NT2/D1 (cell line): ENCODE data around the gene KIAA1614.

Experiments used
- DNase-seq: peaks from one replicate; pipeline ENCODE4 v3.0.0-alpha.2; 2011; ENCODE audit warnings: low read depth, low spot score
- H3K27me3 ChIP-seq: 2 replicates; pipeline ENCODE4 v1.6.0; 2011; ENCODE audit warnings: mild to moderate bottlenecking; ENCODE audit not compliant: insufficient read length, insufficient read depth
- H3K36me3 ChIP-seq: 2 replicates; pipeline ENCODE4 v1.6.1; 2011; ENCODE audit warnings: mild to moderate bottlenecking, low read length, mixed read lengths; ENCODE audit not compliant: insufficient read depth, insufficient read length
- H3K4me1 ChIP-seq: 2 replicates; pipeline ENCODE4 v1.5.1; 2011; ENCODE audit not compliant: insufficient read depth, insufficient read length
- H3K4me3 ChIP-seq: 2 replicates; pipeline ENCODE4 v1.5.1; 2011; ENCODE audit warnings: low read depth; ENCODE audit not compliant: insufficient read length
- H3K9ac ChIP-seq: 2 replicates; pipeline ENCODE4 v1.6.0; 2011; ENCODE audit warnings: low read depth; ENCODE audit not compliant: insufficient read length
- H3K9me3 ChIP-seq: 2 replicates; pipeline ENCODE4 v1.5.1; 2011; ENCODE audit warnings: mild to moderate bottlenecking, low read length; ENCODE audit not compliant: insufficient read depth
- SUZ12 ChIP-seq: IDR thresholded peaks from 2 replicates; pipeline ENCODE4 v1.6.1; 2011; ENCODE audit not compliant: insufficient read length, insufficient read depth; ENCODE audit errors: extremely low read depth
- YY1 ChIP-seq: IDR thresholded peaks from 2 replicates; pipeline ENCODE4 v1.6.1; 2011; ENCODE audit not compliant: insufficient read length, insufficient read depth
- ZNF274 ChIP-seq: IDR thresholded peaks from 2 replicates; pipeline ENCODE4 v1.6.1; 2011; ENCODE audit warnings: mild to moderate bottlenecking, low read depth, low read length

KIAA1614 gene

GRCh38 chr1:180976732-180977357 lies 64.1 kb downstream of the KIAA1614 start:
- no peak for DNase-seq
- H3K4me1 ChIP-seq: no peaks in the 10 kb centered on the region
- no peak overlapping the region for H3K9ac ChIP-seq
- H3K4me3 ChIP-seq: no peak overlapping the region
- H3K9me3 ChIP-seq: no peaks in the 10 kb centered on the region
- no peaks in the 10 kb centered on the region for H3K27me3 ChIP-seq
- TF ChIP-seq YY1 (no peak), SUZ12 (no peak), ZNF274 (no peak)
- H3K36me3 ChIP-seq: peaks cover 69% of the 10 kb centered on the region

DNA sequence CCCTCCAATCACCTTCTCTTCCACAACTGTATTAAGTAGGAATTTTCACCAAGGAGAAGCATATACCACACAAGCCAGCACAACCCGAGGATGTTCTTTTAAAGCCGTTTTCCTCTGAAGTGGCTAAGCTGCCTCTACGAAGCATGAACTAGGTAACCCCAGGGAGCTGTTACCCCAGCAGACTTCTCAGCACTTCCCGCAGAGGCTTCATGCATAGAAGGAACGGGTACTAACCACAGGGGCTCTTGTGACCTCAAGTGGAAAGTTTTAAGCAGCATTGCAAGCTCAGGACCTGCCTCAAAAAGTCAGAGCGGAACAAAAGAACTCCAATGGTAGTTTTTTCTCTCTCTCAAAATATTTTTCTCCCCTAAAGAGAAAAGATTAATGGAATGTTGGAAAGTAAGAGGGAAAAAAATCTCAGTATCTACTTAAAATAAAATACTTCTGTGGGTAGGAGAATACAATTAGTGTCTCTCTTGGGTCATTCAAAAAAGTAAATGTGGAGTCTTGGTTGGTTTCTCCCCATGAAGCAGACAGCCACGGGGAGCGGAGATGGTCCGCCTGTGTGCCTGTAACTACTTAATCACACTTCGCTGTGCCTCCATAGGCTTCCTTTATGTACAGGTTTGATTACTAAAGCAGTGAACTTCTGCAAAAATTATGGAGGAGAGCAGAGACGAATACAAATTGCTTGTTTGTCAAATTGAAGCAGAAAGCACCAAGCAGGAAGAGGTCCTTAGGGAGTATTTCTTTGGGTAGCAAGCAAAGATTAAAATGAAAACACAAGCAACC lies 69.1 kb downstream of the KIAA1614 start:
- no peaks in the 10 kb centered on the region for H3K4me1 ChIP-seq
- no peak overlapping the region for H3K9ac ChIP-seq
- H3K4me3 ChIP-seq: no peak overlapping the region
- no peaks in the 10 kb centered on the region for H3K27me3 ChIP-seq
- no peak for TF ChIP-seq SUZ12
- no peak for TF ChIP-seq ZNF274
- no peak for TF ChIP-seq YY1
- H3K9me3 ChIP-seq: no peaks in the 10 kb centered on the region
- peaks cover 69% of the 10 kb centered on the region for H3K36me3 ChIP-seq
- DNase-seq: peak; percentile 16

DNA sequence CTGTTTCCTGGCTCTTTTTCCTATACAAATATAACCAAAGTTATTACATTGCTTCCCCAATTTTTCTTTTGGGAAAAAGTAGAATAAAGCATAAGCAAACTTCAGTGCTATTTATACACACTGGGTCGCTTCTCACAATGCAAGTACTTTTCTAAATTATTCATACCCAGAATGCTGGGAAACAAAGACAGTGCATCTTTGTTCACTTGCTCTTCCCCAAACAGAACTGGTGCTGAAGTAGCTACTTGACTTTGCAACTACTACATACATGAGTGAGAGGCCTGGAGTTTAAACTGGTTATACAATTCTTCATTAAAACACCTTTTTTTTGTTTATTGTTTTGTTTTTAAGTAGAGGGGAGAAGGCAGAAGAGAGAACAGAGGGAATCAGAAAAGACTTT lies 69.7 kb downstream of the KIAA1614 start:
- no peak overlapping the region for H3K9ac ChIP-seq
- no peak overlapping the region for H3K4me3 ChIP-seq
- peaks cover 69% of the 10 kb centered on the region for H3K36me3 ChIP-seq
- no peaks in the 10 kb centered on the region for H3K27me3 ChIP-seq
- no peaks in the 10 kb centered on the region for H3K9me3 ChIP-seq
- TF ChIP-seq SUZ12: no peak
- no peak for TF ChIP-seq YY1
- TF ChIP-seq ZNF274: no peak
- DNase-seq: no peak
- H3K4me1 ChIP-seq: no peaks in the 10 kb centered on the region

DNA sequence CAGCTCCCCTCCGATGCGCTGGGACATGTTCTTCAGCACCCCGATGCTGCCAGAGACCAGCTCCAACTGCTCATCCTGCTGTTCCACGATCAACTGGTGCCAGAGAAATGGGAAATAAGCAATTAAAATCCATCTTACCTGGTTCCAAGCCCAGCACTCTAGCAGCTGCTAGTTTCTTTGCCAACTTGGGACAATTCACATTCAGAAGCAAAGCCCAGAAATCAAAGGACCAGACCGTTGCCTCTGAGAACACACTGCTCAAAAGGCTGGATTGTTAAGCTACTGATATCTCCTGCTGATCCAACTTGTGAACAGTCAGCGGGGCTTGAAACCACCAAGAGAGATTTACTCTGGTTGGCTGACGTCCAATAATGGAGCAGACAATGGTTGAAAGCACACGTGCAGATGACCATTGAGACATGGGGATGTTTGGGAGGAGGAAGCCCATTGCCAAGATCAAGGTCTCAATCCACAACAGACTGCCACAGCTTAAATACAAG lies 75.6 kb downstream of the KIAA1614 start:
- no peak for DNase-seq
- no peaks in the 10 kb centered on the region for H3K27me3 ChIP-seq
- H3K9ac ChIP-seq: no peak overlapping the region
- TF ChIP-seq SUZ12: no peak
- no peak for TF ChIP-seq ZNF274
- no peaks in the 10 kb centered on the region for H3K9me3 ChIP-seq
- H3K4me3 ChIP-seq: no peak overlapping the region
- peaks cover 93% of the 10 kb centered on the region for H3K36me3 ChIP-seq
- peaks cover 2% of the 10 kb centered on the region for H3K4me1 ChIP-seq

DNA sequence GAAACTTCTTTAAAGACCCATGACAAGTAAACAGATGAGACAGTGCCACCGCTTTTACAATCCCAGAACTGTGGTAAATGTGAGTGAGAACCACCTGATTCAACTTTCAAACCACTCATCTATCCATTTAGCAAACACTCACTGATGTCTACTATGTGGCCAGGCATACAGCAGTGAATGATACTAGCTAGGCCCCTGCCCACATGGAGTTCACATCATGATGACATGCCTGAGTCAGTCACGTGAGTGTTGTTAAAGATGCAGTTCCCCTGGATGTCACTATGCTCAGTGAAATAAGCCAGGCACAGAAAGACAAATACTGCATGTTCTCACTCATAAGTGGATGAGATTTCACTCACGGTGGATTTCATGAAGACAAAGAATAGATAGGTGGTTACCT lies 81.6 kb downstream of the KIAA1614 start:
- peaks cover 78% of the 10 kb centered on the region for H3K36me3 ChIP-seq
- TF ChIP-seq SUZ12 (no peak), YY1 (no peak), ZNF274 (no peak)

DNA sequence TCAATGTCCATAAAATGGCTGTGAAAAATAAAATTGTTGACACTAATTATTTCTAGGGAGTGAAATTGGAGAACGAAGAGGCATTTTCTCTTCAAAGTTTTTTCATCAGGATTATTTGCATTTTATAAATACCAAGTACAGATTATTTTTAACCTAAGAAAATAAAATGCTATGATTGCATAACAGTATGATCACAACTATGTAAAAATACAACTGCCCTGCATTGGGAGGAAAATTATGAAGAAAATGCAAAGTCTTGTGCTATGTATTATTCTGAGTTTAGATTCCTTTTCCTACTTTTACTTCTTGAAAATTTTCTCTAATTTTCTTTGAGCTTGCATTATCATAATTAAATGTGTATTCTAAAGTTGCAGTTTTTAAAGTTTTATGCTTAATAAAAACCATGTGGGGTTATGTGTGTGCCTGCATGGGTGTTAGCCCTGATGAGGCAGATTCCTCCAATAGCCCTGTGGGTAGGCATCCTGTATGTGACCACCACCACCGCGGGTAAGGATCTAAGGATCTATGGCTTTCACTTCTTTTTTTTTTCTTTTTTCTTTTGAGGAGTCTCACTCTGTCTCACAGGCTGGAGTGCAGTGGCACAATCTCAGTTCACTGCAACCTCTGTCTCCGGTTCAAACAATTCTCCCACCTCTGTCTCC lies 85.3 kb downstream of the KIAA1614 start:
- Histone ChIP-seq H3K9me3 (no peaks in the 10 kb centered on the region), H3K36me3 (peaks cover 77% of the 10 kb centered on the region), H3K4me3 (no peak overlapping the region), H3K9ac (no peak overlapping the region), H3K27me3 (no peaks in the 10 kb centered on the region), H3K4me1 (no peaks in the 10 kb centered on the region)
- no peak for DNase-seq
- TF ChIP-seq YY1 (no peak), ZNF274 (no peak), SUZ12 (no peak)

More for the DNA sequence above, 81.6 kb downstream of the KIAA1614 start:
- DNase-seq: no peak
- H3K9me3 ChIP-seq: no peaks in the 10 kb centered on the region
- H3K9ac ChIP-seq: no peak overlapping the region
- no peaks in the 10 kb centered on the region for H3K27me3 ChIP-seq
- no peaks in the 10 kb centered on the region for H3K4me1 ChIP-seq
- no peak overlapping the region for H3K4me3 ChIP-seq
